Endothelial cell of umbilical vein (primary cell): ENCODE results near the gene MESD.
A peak's percentile ranks its signal among the peaks of the same experiment; 100 is the strongest.

ENCODE experiments used
- CTCF ChIP-seq, 2 donors: IDR thresholded peaks; 1 replicate in 1 of 2; 2 replicates in 1 of 2; pipeline ENCODE4 v1.5.1; 2011; ENCODE audit warnings: low read length in 2 of 2, mild to moderate bottlenecking in 2 of 2, moderate library complexity in 2 of 2, control low read depth in 1 of 2, inconsistent platforms in 1 of 2, low read depth in 1 of 2; ENCODE audit not compliant: insufficient read depth in 1 of 2; ENCODE audit errors: extremely low read depth in 1 of 2
- EZH2 ChIP-seq: IDR thresholded peaks from 2 replicates; pipeline ENCODE4 v1.6.1; 2012; ENCODE audit warnings: borderline replicate concordance, low read depth, mild to moderate bottlenecking, moderate library complexity, low read length, inconsistent platforms; ENCODE audit not compliant: severe bottlenecking
- FOS ChIP-seq: IDR thresholded peaks from 2 replicates; pipeline ENCODE4 v1.6.1; 2011; ENCODE audit warnings: mild to moderate bottlenecking, low read length, moderate library complexity, borderline replicate concordance; ENCODE audit not compliant: insufficient read depth
- GATA2 ChIP-seq: IDR thresholded peaks from 2 replicates; pipeline ENCODE4 v1.7.0; 2011; ENCODE audit warnings: low read depth, mild to moderate bottlenecking, moderate library complexity, mixed read lengths, low read length; ENCODE audit not compliant: insufficient read length, insufficient read depth
- JUN ChIP-seq: IDR thresholded peaks from 2 replicates; pipeline ENCODE4 v1.6.1; 2011; ENCODE audit warnings: borderline replicate concordance, low read depth; ENCODE audit not compliant: insufficient read length, insufficient read depth
- MAX ChIP-seq: IDR thresholded peaks from 2 replicates; pipeline ENCODE4 v1.6.1; 2011; ENCODE audit not compliant: insufficient read depth, insufficient read length
- MYC ChIP-seq: IDR thresholded peaks from one replicate; pipeline ENCODE4 v1.6.1; 2011; ENCODE audit warnings: mild to moderate bottlenecking, low read depth, low read length
- POLR2A ChIP-seq: IDR thresholded peaks from 2 replicates; pipeline ENCODE4 v1.6.1; 2012; ENCODE audit warnings: low read depth, mild to moderate bottlenecking, control low read depth, low read length
- POLR2AphosphoS5 ChIP-seq: IDR thresholded peaks from 2 replicates; pipeline ENCODE4 v1.6.1; 2012; ENCODE audit warnings: low read depth, mild to moderate bottlenecking, control low read depth, low read length, moderate library complexity; ENCODE audit not compliant: insufficient read depth

GRCh38 chr15:80996247-80996646 is 6.6 kb upstream of the MESD start:
- TF ChIP-seq POLR2AphosphoS5 (no peak), EZH2 (no peak), CTCF (IDR thresholded peaks at IDR 0.05; ENCODE audit: extremely low read depth in 1 of 2, insufficient read depth in 1 of 2, low read depth in 1 of 2, low read length in 2 of 2) (peak; percentile 49 to 60), POLR2A (no peak), MAX (no peak), FOS (no peak), GATA2 (no peak), JUN (no peak), MYC (no peak)
